ENCODE measurements around the gene SHROOM2.

The SHROOM2 gene

DNA sequence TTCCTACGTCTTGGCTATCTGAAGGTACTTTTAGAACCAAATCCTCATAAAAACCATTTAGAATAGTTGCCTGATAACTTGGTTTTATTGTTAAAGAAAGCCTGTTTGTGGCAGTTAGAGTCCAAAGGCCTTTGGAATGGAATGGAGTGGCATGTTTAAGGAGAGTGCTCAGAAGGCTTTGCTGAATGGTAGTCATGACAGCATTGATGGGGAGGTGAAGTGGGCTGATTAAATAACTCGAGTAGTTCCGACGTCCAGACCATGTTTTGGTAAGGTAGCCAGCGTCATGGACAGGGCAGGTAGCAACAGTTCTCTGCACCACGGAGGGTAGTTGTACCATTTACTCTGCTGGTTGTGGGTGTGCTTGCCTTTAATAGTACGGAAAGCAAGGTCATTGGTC lies 94.6 kb downstream of the SHROOM2 start:
- no peak for DNase-seq (ENCODE audit: low read depth in 1 of 2, low spot score in 1 of 2)
- TF ChIP-seq POLR2AphosphoS5 (IDR thresholded peaks at IDR 0.05; ENCODE audit: low read depth) (no peak), SPI1 (IDR thresholded peaks at IDR 0.05; ENCODE audit: borderline replicate concordance, low read depth) (no peak)
- Histone ChIP-seq H3K27ac (replicated peaks) (no peak overlapping the region), H3K4me3 (replicated peaks; ENCODE audit: insufficient read depth, low read length) (no peak overlapping the region), H3K27me3 (ENCODE audit: insufficient read depth, poor library complexity, severe bottlenecking) (no peaks in the 10 kb centered on the region)

DNA sequence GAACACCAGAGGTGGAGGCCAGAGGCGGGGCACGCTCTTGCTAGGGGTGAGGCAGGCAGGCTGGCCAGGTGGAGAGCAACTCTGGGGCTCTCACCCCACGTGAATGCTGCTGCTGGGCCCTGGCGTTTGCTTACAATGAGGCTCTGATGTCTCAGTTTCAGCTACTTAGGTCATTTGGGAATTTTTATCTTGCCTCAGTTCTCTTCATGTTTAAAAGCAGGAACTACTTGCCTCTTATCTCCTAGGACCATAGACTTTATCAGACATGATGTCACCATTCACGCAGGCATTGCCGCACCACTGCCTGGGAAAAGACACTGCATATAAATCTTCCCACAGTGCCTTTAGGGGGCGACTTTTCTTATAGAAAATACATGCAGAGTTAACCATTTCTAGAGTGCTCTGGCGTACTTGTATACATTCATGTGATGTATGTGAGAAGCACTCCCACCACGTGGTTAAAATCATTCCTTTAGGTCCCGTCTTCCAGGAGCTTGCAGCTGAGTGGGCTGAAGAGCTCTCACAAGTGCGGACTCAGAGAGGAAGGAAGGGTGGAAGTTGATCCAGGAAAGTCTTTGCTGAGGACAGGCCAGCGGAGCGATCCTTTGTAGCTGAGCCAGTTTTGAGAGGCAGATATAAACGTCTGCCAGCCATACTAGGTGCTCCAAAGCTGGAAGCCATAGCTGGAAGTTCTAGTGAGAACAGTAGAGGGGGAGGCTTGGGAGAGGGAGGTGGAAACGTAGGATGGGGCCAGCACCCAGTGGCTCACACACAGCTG lies 96.6 kb downstream of the SHROOM2 start:
- DNase-seq (ENCODE audit: low read depth in 1 of 2, low spot score in 1 of 2), result no peak
- H3K27ac ChIP-seq (replicated peaks), result no peak overlapping the region
- H3K4me3 ChIP-seq (replicated peaks; ENCODE audit: insufficient read depth, low read length), result no peak overlapping the region
- TF ChIP-seq, protein P1, sequence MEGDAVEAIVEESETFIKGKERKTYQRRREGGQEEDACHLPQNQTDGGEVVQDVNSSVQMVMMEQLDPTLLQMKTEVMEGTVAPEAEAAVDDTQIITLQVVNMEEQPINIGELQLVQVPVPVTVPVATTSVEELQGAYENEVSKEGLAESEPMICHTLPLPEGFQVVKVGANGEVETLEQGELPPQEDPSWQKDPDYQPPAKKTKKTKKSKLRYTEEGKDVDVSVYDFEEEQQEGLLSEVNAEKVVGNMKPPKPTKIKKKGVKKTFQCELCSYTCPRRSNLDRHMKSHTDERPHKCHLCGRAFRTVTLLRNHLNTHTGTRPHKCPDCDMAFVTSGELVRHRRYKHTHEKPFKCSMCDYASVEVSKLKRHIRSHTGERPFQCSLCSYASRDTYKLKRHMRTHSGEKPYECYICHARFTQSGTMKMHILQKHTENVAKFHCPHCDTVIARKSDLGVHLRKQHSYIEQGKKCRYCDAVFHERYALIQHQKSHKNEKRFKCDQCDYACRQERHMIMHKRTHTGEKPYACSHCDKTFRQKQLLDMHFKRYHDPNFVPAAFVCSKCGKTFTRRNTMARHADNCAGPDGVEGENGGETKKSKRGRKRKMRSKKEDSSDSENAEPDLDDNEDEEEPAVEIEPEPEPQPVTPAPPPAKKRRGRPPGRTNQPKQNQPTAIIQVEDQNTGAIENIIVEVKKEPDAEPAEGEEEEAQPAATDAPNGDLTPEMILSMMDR (IDR thresholded peaks at IDR 0.05; ENCODE audit: insufficient read depth, low read length), result no peak
- TF ChIP-seq SPI1 (IDR thresholded peaks at IDR 0.05; ENCODE audit: borderline replicate concordance, low read depth) (no peak), GABPA (IDR thresholded peaks at IDR 0.05; ENCODE audit: low read depth) (no peak), POLR2AphosphoS5 (IDR thresholded peaks at IDR 0.05; ENCODE audit: low read depth) (no peak)
- TF ChIP-seq, protein P2, sequence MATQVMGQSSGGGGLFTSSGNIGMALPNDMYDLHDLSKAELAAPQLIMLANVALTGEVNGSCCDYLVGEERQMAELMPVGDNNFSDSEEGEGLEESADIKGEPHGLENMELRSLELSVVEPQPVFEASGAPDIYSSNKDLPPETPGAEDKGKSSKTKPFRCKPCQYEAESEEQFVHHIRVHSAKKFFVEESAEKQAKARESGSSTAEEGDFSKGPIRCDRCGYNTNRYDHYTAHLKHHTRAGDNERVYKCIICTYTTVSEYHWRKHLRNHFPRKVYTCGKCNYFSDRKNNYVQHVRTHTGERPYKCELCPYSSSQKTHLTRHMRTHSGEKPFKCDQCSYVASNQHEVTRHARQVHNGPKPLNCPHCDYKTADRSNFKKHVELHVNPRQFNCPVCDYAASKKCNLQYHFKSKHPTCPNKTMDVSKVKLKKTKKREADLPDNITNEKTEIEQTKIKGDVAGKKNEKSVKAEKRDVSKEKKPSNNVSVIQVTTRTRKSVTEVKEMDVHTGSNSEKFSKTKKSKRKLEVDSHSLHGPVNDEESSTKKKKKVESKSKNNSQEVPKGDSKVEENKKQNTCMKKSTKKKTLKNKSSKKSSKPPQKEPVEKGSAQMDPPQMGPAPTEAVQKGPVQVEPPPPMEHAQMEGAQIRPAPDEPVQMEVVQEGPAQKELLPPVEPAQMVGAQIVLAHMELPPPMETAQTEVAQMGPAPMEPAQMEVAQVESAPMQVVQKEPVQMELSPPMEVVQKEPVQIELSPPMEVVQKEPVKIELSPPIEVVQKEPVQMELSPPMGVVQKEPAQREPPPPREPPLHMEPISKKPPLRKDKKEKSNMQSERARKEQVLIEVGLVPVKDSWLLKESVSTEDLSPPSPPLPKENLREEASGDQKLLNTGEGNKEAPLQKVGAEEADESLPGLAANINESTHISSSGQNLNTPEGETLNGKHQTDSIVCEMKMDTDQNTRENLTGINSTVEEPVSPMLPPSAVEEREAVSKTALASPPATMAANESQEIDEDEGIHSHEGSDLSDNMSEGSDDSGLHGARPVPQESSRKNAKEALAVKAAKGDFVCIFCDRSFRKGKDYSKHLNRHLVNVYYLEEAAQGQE (IDR thresholded peaks at IDR 0.05; ENCODE audit: insufficient replicate concordance, low read depth), result no peak
- no peaks in the 10 kb centered on the region for H3K27me3 ChIP-seq (ENCODE audit: insufficient read depth, poor library complexity, severe bottlenecking)

DNA sequence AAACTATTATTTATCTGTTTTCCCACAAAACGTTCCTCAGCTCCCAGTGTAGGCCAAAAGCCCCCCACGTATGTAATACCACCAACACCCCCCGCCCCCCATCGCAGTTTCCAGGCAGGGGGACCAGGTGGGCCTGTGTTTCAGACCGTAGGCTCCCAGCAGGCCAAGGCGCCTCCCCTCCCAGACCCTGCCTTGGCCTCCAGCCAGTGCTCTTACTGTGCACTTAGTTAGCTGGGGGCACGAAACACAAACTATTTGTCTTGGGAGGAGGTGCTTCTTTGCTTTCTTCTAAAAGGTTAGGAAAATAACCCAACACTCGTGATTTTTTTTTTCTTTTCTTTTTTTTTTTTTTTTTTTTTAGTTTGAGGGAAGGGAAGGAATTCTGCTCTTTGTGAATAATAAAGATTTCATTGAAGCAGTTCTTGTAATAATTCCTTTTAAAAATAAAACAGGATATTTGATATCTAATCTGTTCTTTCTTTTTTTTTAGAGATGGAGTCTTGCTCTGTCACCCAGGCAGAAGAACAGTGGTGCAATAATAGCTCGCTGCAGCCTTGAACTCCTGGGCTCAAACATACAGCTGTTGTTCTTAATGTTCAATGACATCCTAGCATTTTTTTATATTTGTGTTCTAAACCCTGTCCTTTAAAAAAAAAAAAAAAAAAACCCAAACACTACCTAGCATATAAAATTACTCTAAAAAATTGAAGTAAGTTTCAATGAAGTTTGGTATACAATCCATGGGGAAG lies 98.0 kb downstream of the SHROOM2 start:
- H3K4me3 ChIP-seq (replicated peaks; ENCODE audit: insufficient read depth, low read length), result no peak overlapping the region
- no peaks in the 10 kb centered on the region for H3K27me3 ChIP-seq (ENCODE audit: insufficient read depth, poor library complexity, severe bottlenecking)
- TF ChIP-seq, protein P2 (IDR thresholded peaks at IDR 0.05; ENCODE audit: insufficient replicate concordance, low read depth), result no peak
- TF ChIP-seq POLR2AphosphoS5 (IDR thresholded peaks at IDR 0.05; ENCODE audit: low read depth) (no peak), SPI1 (IDR thresholded peaks at IDR 0.05; ENCODE audit: borderline replicate concordance, low read depth) (no peak), GABPA (IDR thresholded peaks at IDR 0.05; ENCODE audit: low read depth) (no peak)
- TF ChIP-seq, protein P1 (IDR thresholded peaks at IDR 0.05; ENCODE audit: insufficient read depth, low read length), result no peak
- H3K27ac ChIP-seq (replicated peaks), result no peak overlapping the region
- no peak for DNase-seq (ENCODE audit: low read depth in 1 of 2, low spot score in 1 of 2)

DNA sequence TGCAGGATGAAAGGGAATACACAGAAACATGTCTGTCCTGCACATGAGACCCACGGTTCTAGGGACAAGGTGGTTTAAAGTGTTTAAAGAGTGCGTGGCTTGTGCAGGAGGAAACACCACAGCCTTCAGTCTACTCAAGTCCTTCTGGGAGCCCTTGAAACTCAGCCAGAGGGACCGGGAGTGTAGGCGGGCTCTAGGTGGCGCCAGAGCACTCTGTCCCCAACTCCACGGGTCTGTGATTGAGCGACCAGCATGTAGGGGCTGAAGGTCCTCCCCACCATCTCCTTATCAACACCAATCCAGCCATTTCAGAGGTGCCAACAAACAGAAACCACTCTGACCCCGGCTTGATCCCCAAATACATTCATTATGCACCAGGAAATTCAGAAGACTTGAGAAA lies 98.9 kb downstream of the SHROOM2 start:
- Histone ChIP-seq H3K27ac (replicated peaks) (no peak overlapping the region), H3K4me3 (replicated peaks; ENCODE audit: insufficient read depth, low read length) (no peak overlapping the region), H3K27me3 (ENCODE audit: insufficient read depth, poor library complexity, severe bottlenecking) (no peaks in the 10 kb centered on the region)
- TF ChIP-seq POLR2AphosphoS5 (IDR thresholded peaks at IDR 0.05; ENCODE audit: low read depth) (no peak), SPI1 (IDR thresholded peaks at IDR 0.05; ENCODE audit: borderline replicate concordance, low read depth) (no peak)
- TF ChIP-seq, protein P1 (IDR thresholded peaks at IDR 0.05; ENCODE audit: insufficient read depth, low read length), result peak; percentile 37
- DNase-seq (ENCODE audit: low read depth in 1 of 2, low spot score in 1 of 2), result peak in 1 of 2 experiments; percentile 63

All from HL-60 (cell line).